ENCODE data around the gene STYK1. TPM values are rescaled to one million over a fixed set of nuclear protein-coding genes. Genes with fewer than 3 reads are reported as not detected.

STYK1 gene
- polyA plus RNA-seq, 3 donors: not detected

- peak overlapping the region; percentile 84 to 91 for H3K27ac ChIP-seq (ENCODE audit: low read depth in 1 of 2, low read length in 2 of 2)
- Mint-ChIP-seq H3K27me3 (ENCODE audit: low read depth in 3 of 3) (peaks cover 16 to 23% (median 22%) of the 10 kb centered on the region in 3 donors), H3K4me1 (peaks cover 39% of the 10 kb centered on the region), H3K4me3 (peak overlapping the region; percentile 100), H3K9me3 (peaks cover 0 to 5% (median 3%) of the 10 kb centered on the region in 7 donors), H3K36me3 (peaks cover 12 to 14% of the 10 kb centered on the region in 2 donors), H3K27ac (peak overlapping the region; percentile 94 to 100 (median 98))
- peak overlapping the region; percentile 80 to 87 (median 81) for H3K4me3 ChIP-seq (replicated peaks in 1 of 3; ENCODE audit: low read depth in 2 of 3, low read length in 3 of 3)
- TF ChIP-seq CTCF (IDR thresholded peaks at IDR 0.05): no peak
- H3K9ac ChIP-seq (ENCODE audit: insufficient read depth, low read length, poor library complexity, severe bottlenecking): peak overlapping the region; percentile 82
- no peaks in the 10 kb centered on the region for H3K9me3 ChIP-seq (replicated peaks in 1 of 2; ENCODE audit: control insufficient read depth in 1 of 2, insufficient read depth in 1 of 2, low read length in 2 of 2)
- H3K4me2 ChIP-seq (replicated peaks; ENCODE audit: extremely low read depth, low read length, poor library complexity, severe bottlenecking): peak overlapping the region; percentile 80
- H3K27me3 ChIP-seq (ENCODE audit: control insufficient read depth in 2 of 2, insufficient read depth in 2 of 2, low read length in 2 of 2): peaks cover 10 to 12% of the 10 kb centered on the region in 2 donors
- peaks cover 60% of the 10 kb centered on the region for H3K79me2 ChIP-seq (ENCODE audit: insufficient read depth, low read length)
- H2AFZ ChIP-seq (ENCODE audit: insufficient read depth, low read depth, low read length, poor library complexity, severe bottlenecking): peak overlapping the region; percentile 76
- peaks cover 17 to 29% of the 10 kb centered on the region in 2 donors for H3K4me1 ChIP-seq (ENCODE audit: control insufficient read depth in 1 of 2, insufficient read depth in 2 of 2, low read length in 2 of 2)
- peaks cover 4 to 13% of the 10 kb centered on the region in 2 donors for H3K36me3 ChIP-seq (replicated peaks in 1 of 2; ENCODE audit: control insufficient read depth in 1 of 2, insufficient read depth in 2 of 2, low read length in 2 of 2)
- DNase-seq: peak; percentile 86 to 96 (median 91)
- intact Hi-C loops (cut with micrococcal nuclease): loop anchor here in 1 of 2 donors (10.0 kb wide), 1 partner anchor 107 kb away; the partner anchor contains the start of gene MAGOHB
- WGBS (ENCODE audit: insufficient coverage): under 1% methylated on average over 20 of the region's 26 CpGs
- H4K20me1 ChIP-seq (ENCODE audit: insufficient read depth, low read length): peaks cover 54% of the 10 kb centered on the region
These were observed 48.0 kb upstream of the STYK1 start for GRCh38 chr12:10721651-10722501.

GRCh38 chr12:10720974-10721650 is 47.3 kb upstream of the STYK1 start:
- no peak for DNase-seq

More at GRCh38 chr12:10720974-10721650, 47.3 kb upstream of the STYK1 start:
- intact Hi-C loops (cut with micrococcal nuclease): loop anchor here in 1 of 2 donors (10.0 kb wide), 1 partner anchor 106 kb away; the partner anchor contains the start of gene MAGOHB
- H3K27me3 ChIP-seq (ENCODE audit: control insufficient read depth in 2 of 2, insufficient read depth in 2 of 2, low read length in 2 of 2): peaks cover 10 to 12% of the 10 kb centered on the region in 2 donors
- peaks cover 18 to 22% of the 10 kb centered on the region in 2 donors for H3K36me3 Mint-ChIP-seq
- H3K4me3 ChIP-seq (replicated peaks in 1 of 3; ENCODE audit: low read depth in 2 of 3, low read length in 3 of 3): peak overlapping the region; percentile 80 to 87 (median 81)
- H3K27ac ChIP-seq (ENCODE audit: low read depth in 1 of 2, low read length in 2 of 2): peak overlapping the region in 1 of 2 donors; percentile 91
- TF ChIP-seq CTCF (IDR thresholded peaks at IDR 0.05): no peak
- H3K36me3 ChIP-seq (replicated peaks in 1 of 2; ENCODE audit: control insufficient read depth in 1 of 2, insufficient read depth in 2 of 2, low read length in 2 of 2): peaks cover 4 to 19% of the 10 kb centered on the region in 2 donors
- peaks cover 62% of the 10 kb centered on the region for H4K20me1 ChIP-seq (ENCODE audit: insufficient read depth, low read length)
- peaks cover 0 to 5% (median 3%) of the 10 kb centered on the region in 7 donors for H3K9me3 Mint-ChIP-seq
- H3K27me3 Mint-ChIP-seq (ENCODE audit: low read depth in 3 of 3): peaks cover 16 to 21% (median 20%) of the 10 kb centered on the region in 3 donors
- no peak overlapping the region for H2AFZ ChIP-seq (ENCODE audit: insufficient read depth, low read depth, low read length, poor library complexity, severe bottlenecking)
- peak overlapping the region; percentile 100 for H3K4me3 Mint-ChIP-seq
- peak overlapping the region; percentile 82 for H3K9ac ChIP-seq (ENCODE audit: insufficient read depth, low read length, poor library complexity, severe bottlenecking)
- peak overlapping the region; percentile 80 for H3K4me2 ChIP-seq (replicated peaks; ENCODE audit: extremely low read depth, low read length, poor library complexity, severe bottlenecking)
- peaks cover 39% of the 10 kb centered on the region for H3K4me1 Mint-ChIP-seq
- H3K79me2 ChIP-seq (ENCODE audit: insufficient read depth, low read length): peaks cover 66% of the 10 kb centered on the region
- H3K4me1 ChIP-seq (ENCODE audit: control insufficient read depth in 1 of 2, insufficient read depth in 2 of 2, low read length in 2 of 2): peaks cover 17 to 29% of the 10 kb centered on the region in 2 donors
- peak overlapping the region; percentile 39 to 100 (median 98) for H3K27ac Mint-ChIP-seq
- no peaks in the 10 kb centered on the region for H3K9me3 ChIP-seq (replicated peaks in 1 of 2; ENCODE audit: control insufficient read depth in 1 of 2, insufficient read depth in 1 of 2, low read length in 2 of 2)
- WGBS (ENCODE audit: insufficient coverage): 25% methylated on average over 2 of the region's 3 CpGs

All from CD14-positive monocyte (primary cell).